Ascending aorta (tissue), 2 donors: ENCODE measurements around the gene PRXL2B. TPM values are rescaled to one million over a fixed set of nuclear protein-coding genes. Genes with fewer than 3 reads are reported as not detected.
A peak's percentile ranks its signal among the peaks of the same experiment; 100 is the strongest.
"Not testable (repeated sequence)": the region's sequence is repeated elsewhere in the genome, so short reads cannot be mapped to it uniquely, and the experiment has no call there.

Source experiments
- DNase-seq, 2 donors: peaks; one replicate each; pipeline ENCODE4 v3.0.0-alpha.2; 2019; ENCODE audit warnings: low spot score in 2 of 2
- H3K27ac ChIP-seq, 2 donors: fragments of 200-600 bp; sonication (generic); one replicate each; pipeline ENCODE4 v1.5.1; 2016 to 2017; ENCODE audit warnings: mild to moderate bottlenecking in 1 of 2
- H3K27me3 ChIP-seq: fragments of 200-600 bp; sonication (generic); one replicate; pipeline ENCODE4 v1.5.1; 2017
- H3K36me3 ChIP-seq, 2 donors: fragments of 200-600 bp; sonication (generic); one replicate each; pipeline ENCODE4 v1.5.1; 2016
- H3K4me1 ChIP-seq, 2 donors: fragments of 200-600 bp; sonication (generic); one replicate each; pipeline ENCODE4 v1.5.1; 2016 to 2017; ENCODE audit warnings: mild to moderate bottlenecking in 1 of 2
- H3K4me3 ChIP-seq, 2 donors: fragments of 200-600 bp; sonication (generic); one replicate each; pipeline ENCODE4 v1.5.1; 2016 to 2017; ENCODE audit warnings: mild to moderate bottlenecking in 1 of 2
- H3K9me3 ChIP-seq, 2 donors: fragments of 200-600 bp; sonication (generic); one replicate each; pipeline ENCODE4 v1.5.1; 2016
- CTCF ChIP-seq, 3 experiments: fragments of 200-600 bp in 2 of 3; fragments of 450-650 bp in 1 of 3; sonication (generic) in 2 of 3; IDR thresholded peaks; one replicate each; pipeline ENCODE4 v1.5.1; 2016 to 2019; ENCODE audit warnings: antibody characterized with exemption in 3 of 3, mild to moderate bottlenecking in 1 of 3, moderate library complexity in 1 of 3
- intact Hi-C: fragments of 100-400 bp; cut with DNase I; formaldehyde crosslinking; loops from one replicate; pipeline ENCODE4 v1.15.1; 2023
- total RNA-seq: library from RNA; depleted of rRNA; stranded (reverse); fragments of >200 nt; gene quantifications from one replicate; pipeline ENCODE4 v1.1.0, GENCODE V29; 2016

PRXL2B gene
- total RNA-seq, 1 donor from 2014 or later: 20.1 TPM

- no peaks in the 10 kb centered on the region for H3K27me3 ChIP-seq
- no peak for TF ChIP-seq CTCF (IDR thresholded peaks at IDR 0.05)
- H3K27ac ChIP-seq: no peak overlapping the region
- DNase-seq: no peak
- peaks cover 3 to 8% of the 10 kb centered on the region in 2 donors for H3K9me3 ChIP-seq
- H3K4me1 ChIP-seq: no peaks in the 10 kb centered on the region
- no peak overlapping the region for H3K4me3 ChIP-seq
- no peaks in the 10 kb centered on the region for H3K36me3 ChIP-seq
- intact Hi-C loops: no loop called here
These were observed 15.2 kb upstream of the PRXL2B start for GRCh38 chr1:2571348-2571747.

- H3K27me3 ChIP-seq: no peaks in the 10 kb centered on the region
- no peak overlapping the region for H3K4me3 ChIP-seq
- no peak for TF ChIP-seq CTCF (IDR thresholded peaks at IDR 0.05)
- no peak for DNase-seq
- intact Hi-C loops: no loop called here
- H3K9me3 ChIP-seq: peaks cover 3 to 8% of the 10 kb centered on the region in 2 donors
- H3K4me1 ChIP-seq: no peaks in the 10 kb centered on the region
- H3K27ac ChIP-seq: no peak overlapping the region
- H3K36me3 ChIP-seq: no peaks in the 10 kb centered on the region
These were observed 13.2 kb upstream of the PRXL2B start for GRCh38 chr1:2573250-2573920.

GRCh38 chr1:2574350-2574749 is 12.2 kb upstream of the PRXL2B start:
- H3K9me3 ChIP-seq: peaks cover 3 to 8% of the 10 kb centered on the region in 2 donors
- intact Hi-C loops: no loop called here
- no peaks in the 10 kb centered on the region for H3K36me3 ChIP-seq
- TF ChIP-seq CTCF (IDR thresholded peaks at IDR 0.05): no peak
- H3K27me3 ChIP-seq: no peaks in the 10 kb centered on the region
- DNase-seq: no peak
- no peak overlapping the region for H3K4me3 ChIP-seq
- H3K4me1 ChIP-seq: no peaks in the 10 kb centered on the region
- no peak overlapping the region for H3K27ac ChIP-seq

- H3K27me3 ChIP-seq: no peaks in the 10 kb centered on the region
- no peaks in the 10 kb centered on the region for H3K36me3 ChIP-seq
- H3K27ac ChIP-seq: no peak overlapping the region
- no peaks in the 10 kb centered on the region for H3K4me1 ChIP-seq
- TF ChIP-seq CTCF (IDR thresholded peaks at IDR 0.05): no peak
- H3K9me3 ChIP-seq: peaks cover 3 to 8% of the 10 kb centered on the region in 2 donors
- no peak for DNase-seq
- H3K4me3 ChIP-seq: no peak overlapping the region
- intact Hi-C loops: no loop called here
These were observed 10.5 kb upstream of the PRXL2B start for GRCh38 chr1:2575801-2576663.

- H3K4me3 ChIP-seq, DNase-seq, H3K27me3 ChIP-seq, H3K9me3 ChIP-seq, H3K36me3 ChIP-seq, H3K4me1 ChIP-seq, intact Hi-C loops: not testable (repeated sequence)
- H3K27ac ChIP-seq: peak overlapping the region in 1 of 2 donors; percentile 53
These were observed 9.0 kb upstream of the PRXL2B start for GRCh38 chr1:2577565-2578075.

- intact Hi-C loops: no loop called here
These were observed 7.8 kb upstream of the PRXL2B start for GRCh38 chr1:2578758-2579118.

More at GRCh38 chr1:2578758-2579118, 7.8 kb upstream of the PRXL2B start:
- DNase-seq: no peak
- TF ChIP-seq CTCF (IDR thresholded peaks at IDR 0.05): no peak
- no peaks in the 10 kb centered on the region for H3K27me3 ChIP-seq
- peaks cover 0 to 2% of the 10 kb centered on the region in 2 donors for H3K9me3 ChIP-seq
- no peak overlapping the region for H3K4me3 ChIP-seq
- no peaks in the 10 kb centered on the region for H3K4me1 ChIP-seq
- peak overlapping the region; percentile 26 to 43 for H3K27ac ChIP-seq
- H3K36me3 ChIP-seq: no peaks in the 10 kb centered on the region
